Measurements from ENCODE around the gene DNAH14. TPM values are rescaled to one million over a fixed set of nuclear protein-coding genes. Genes with fewer than 3 reads are reported as not detected.

The DNAH14 gene
- total and polyA plus RNA-seq, 2 of the 8 experiments (the other 6 are each of a cell fraction or from before 2014, with no cell fraction given), result 8.4 to 40.7 TPM

DNA sequence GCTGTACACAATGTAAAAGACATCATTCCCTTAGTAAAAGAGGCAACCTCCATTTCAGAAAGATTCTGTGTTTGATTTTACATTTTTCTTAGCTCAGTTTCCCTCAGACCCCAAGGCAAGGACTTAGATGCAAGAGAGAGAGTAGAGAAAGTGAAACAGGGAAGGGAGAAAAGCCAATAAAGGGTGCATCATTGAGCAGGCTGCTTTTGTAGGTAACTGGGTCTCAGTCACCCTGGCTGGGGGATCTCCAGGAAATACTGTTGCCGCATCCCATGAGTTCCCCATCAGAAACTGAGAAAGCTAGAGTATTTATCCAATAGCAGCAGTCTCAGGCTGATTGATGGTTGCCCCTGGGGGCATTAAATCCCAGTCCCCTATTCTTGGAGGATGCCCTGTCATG lies 23.1 kb upstream of the DNAH14 start:
- Histone ChIP-seq H3K9me3 (ENCODE audit: insufficient read depth in 2 of 2, low read depth in 1 of 2, low read length in 1 of 2) (peaks cover 9 to 16% of the 10 kb centered on the region in 2 experiments), H3K27me3 (replicated peaks in 1 of 4; ENCODE audit: control insufficient read depth in 3 of 4, extremely low read depth in 1 of 4, insufficient read depth in 3 of 4, low read length in 3 of 4) (no peaks in the 10 kb centered on the region), H2BK5ac (ENCODE audit: low read depth, low read length) (no peak overlapping the region), H2BK12ac (ENCODE audit: low read depth, low read length) (no peak overlapping the region), H4K5ac (ENCODE audit: insufficient read length, low read depth, low read length) (no peak overlapping the region), H3K79me1 (ENCODE audit: low read depth, low read length) (no peaks in the 10 kb centered on the region), H3K14ac (ENCODE audit: insufficient read length) (no peak overlapping the region), H3K27ac (ENCODE audit: low read depth, low read length) (no peak overlapping the region), H3K56ac (replicated peaks; ENCODE audit: insufficient read length, low read depth, low read length) (no peak overlapping the region), H2AFZ (ENCODE audit: low read length) (0 out of 2 replicates have a peak overlapping the region, but pooled peaks have one; percentile 12), H3K18ac (ENCODE audit: extremely low read depth, low read length) (no peak overlapping the region), H3K23me2 (ENCODE audit: low read depth, low read length) (no peaks in the 10 kb centered on the region), H2BK15ac (ENCODE audit: low read length) (no peak overlapping the region), H2BK20ac (ENCODE audit: low read length) (no peak overlapping the region), H4K91ac (replicated peaks; ENCODE audit: insufficient read length, low read length) (no peak overlapping the region), H4K20me1 (replicated peaks in 1 of 2; ENCODE audit: control insufficient read depth in 1 of 2, insufficient read depth in 2 of 2, low read length in 2 of 2) (no peaks in the 10 kb centered on the region), H2AK5ac (ENCODE audit: low read depth, low read length) (no peak overlapping the region), H3K9ac (replicated peaks in 1 of 4; ENCODE audit: extremely low read depth in 1 of 4, low read depth in 3 of 4, low read length in 3 of 4) (no peak overlapping the region), H2BK120ac (replicated peaks; ENCODE audit: low read depth, low read length) (no peak overlapping the region), H3K4me3 (ENCODE audit: extremely low read depth in 1 of 4, insufficient read depth in 2 of 4, low read depth in 3 of 4, low read length in 4 of 4) (no peak overlapping the region), H3K79me2 (ENCODE audit: control insufficient read depth in 1 of 2, insufficient read depth in 2 of 2, low read length in 2 of 2) (no peaks in the 10 kb centered on the region), H3K4me2 (ENCODE audit: insufficient read depth in 1 of 2, low read depth in 2 of 2, low read length in 2 of 2) (no peak overlapping the region), H4K8ac (ENCODE audit: extremely low read depth, insufficient read depth, low read length) (no peak overlapping the region), H3K4ac (replicated peaks; ENCODE audit: insufficient read length, low read depth, low read length) (no peak overlapping the region), H3K4me1 (replicated peaks in 1 of 4; ENCODE audit: control insufficient read depth in 3 of 4, insufficient read depth in 4 of 4, low read length in 3 of 4) (no peaks in the 10 kb centered on the region), H3K23ac (ENCODE audit: insufficient read length) (no peak overlapping the region), H3K36me3 (ENCODE audit: control insufficient read depth in 2 of 4, insufficient read depth in 4 of 4, low read length in 3 of 4) (no peaks in the 10 kb centered on the region)
- POLR2A ChIA-PET (ENCODE audit: partially characterized antibody), result interaction anchor here (0.7 kb wide), 2 partner anchors 14 to 489 kb away, joined by 3 read pairs; no protein-coding TSS in a partner anchor
- CTCF ChIA-PET (ENCODE audit: partially characterized antibody), result interaction anchor here (0.7 to 4.1 kb wide), 7 partner anchors 10 to 391 kb away, joined by 3 to 23 read pairs (median 5); no protein-coding TSS in a partner anchor
- TF ChIP-seq KDM5A (IDR thresholded peaks at IDR 0.05; ENCODE audit: low read length) (no peak), CTCF (IDR thresholded peaks at IDR 0.05; ENCODE audit: control extremely low read depth in 1 of 3, insufficient read depth in 1 of 3, low read depth in 1 of 3, low read length in 3 of 3) (no peak), RNF2 (IDR thresholded peaks at IDR 0.05; ENCODE audit: borderline replicate concordance, low read depth, low read length, missing control alignments, poor library complexity, severe bottlenecking) (no peak), HDAC6 (IDR thresholded peaks at IDR 0.05; ENCODE audit: low read depth, low read length) (no peak), GABPA (IDR thresholded peaks at IDR 0.05; ENCODE audit: borderline replicate concordance, insufficient read depth, low read length) (no peak), SIX5 (IDR thresholded peaks at IDR 0.05; ENCODE audit: low read depth, low read length) (no peak), GTF2F1 (IDR thresholded peaks at IDR 0.05; ENCODE audit: borderline replicate concordance, low read depth, low read length) (no peak)
- TF ChIP-seq, protein P1, sequence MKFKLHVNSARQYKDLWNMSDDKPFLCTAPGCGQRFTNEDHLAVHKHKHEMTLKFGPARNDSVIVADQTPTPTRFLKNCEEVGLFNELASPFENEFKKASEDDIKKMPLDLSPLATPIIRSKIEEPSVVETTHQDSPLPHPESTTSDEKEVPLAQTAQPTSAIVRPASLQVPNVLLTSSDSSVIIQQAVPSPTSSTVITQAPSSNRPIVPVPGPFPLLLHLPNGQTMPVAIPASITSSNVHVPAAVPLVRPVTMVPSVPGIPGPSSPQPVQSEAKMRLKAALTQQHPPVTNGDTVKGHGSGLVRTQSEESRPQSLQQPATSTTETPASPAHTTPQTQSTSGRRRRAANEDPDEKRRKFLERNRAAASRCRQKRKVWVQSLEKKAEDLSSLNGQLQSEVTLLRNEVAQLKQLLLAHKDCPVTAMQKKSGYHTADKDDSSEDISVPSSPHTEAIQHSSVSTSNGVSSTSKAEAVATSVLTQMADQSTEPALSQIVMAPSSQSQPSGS (IDR thresholded peaks at IDR 0.05; ENCODE audit: low read length), result no peak
- DNase-seq (ENCODE audit: low read depth in 1 of 2, low spot score in 2 of 2), result no peak
- WGBS, 2 experiments (ENCODE audit: extremely low coverage in 1 of 2, insufficient coverage in 1 of 2, insufficient read length in 1 of 2, insufficient replicate concordance in 2 of 2, low coverage in 1 of 2, low lambda C conversion rate in 2 of 2, missing lambda C conversion rate in 1 of 2), result 71% methylated on average over 1 of the region's 1 CpG; no CpG with 5 or more reads in 1 of the 2 experiments
- no peak for FAIRE-seq

Data from H1 (cell line).